ENCODE measurements around the gene PCDH7. TPM values are rescaled to one million over a fixed set of nuclear protein-coding genes. Genes with fewer than 3 reads are reported as not detected.

Gene PCDH7
- total RNA-seq (2021) (28.6 and 32.4 TPM in 2 replicates), Bru-seq, nascent RNA (percentile 76 among the genes with signal in this experiment), BruChase-seq, experiment 1, labeled RNA remaining after a 2-hour chase (percentile 96 among the genes with signal in this experiment), BruChase-seq, experiment 2, labeled RNA remaining after a 6-hour chase (percentile 94 among the genes with signal in this experiment)
- long read RNA-seq, full-length matches to known transcripts, result 8 of 15 reads
- long read RNA-seq, partial matches to known transcripts, result 1 of 15 reads
- long read RNA-seq, other reads (novel, unspliced or antisense), result 6 of 15 reads

- peak within 1 kb of the TSS; percentile 99 for H3K4me2 ChIP-seq
- CTCF ChIA-PET, result interaction anchor here (0.8 kb wide), 1 partner anchor 325 kb away, joined by 4 read pairs; no protein-coding TSS in a partner anchor
These were observed at the start of gene PCDH7 for GRCh38 chr4:30720021-30720660. Gene PCDH7 (plus strand): TSS chr4:30720369. CDS start chr4:30721423, 1,054 bp downstream.

GRCh38 chr4:30671926-30672448 is 48.2 kb upstream of the PCDH7 start:
- POLR2A ChIA-PET (ENCODE audit: unreplicated experiment), result no interaction called here
- H3K4me3 ChIP-seq, result no peak overlapping the region

More at GRCh38 chr4:30720021-30720660, at the start of gene PCDH7:
- TF ChIP-seq, protein P1, sequence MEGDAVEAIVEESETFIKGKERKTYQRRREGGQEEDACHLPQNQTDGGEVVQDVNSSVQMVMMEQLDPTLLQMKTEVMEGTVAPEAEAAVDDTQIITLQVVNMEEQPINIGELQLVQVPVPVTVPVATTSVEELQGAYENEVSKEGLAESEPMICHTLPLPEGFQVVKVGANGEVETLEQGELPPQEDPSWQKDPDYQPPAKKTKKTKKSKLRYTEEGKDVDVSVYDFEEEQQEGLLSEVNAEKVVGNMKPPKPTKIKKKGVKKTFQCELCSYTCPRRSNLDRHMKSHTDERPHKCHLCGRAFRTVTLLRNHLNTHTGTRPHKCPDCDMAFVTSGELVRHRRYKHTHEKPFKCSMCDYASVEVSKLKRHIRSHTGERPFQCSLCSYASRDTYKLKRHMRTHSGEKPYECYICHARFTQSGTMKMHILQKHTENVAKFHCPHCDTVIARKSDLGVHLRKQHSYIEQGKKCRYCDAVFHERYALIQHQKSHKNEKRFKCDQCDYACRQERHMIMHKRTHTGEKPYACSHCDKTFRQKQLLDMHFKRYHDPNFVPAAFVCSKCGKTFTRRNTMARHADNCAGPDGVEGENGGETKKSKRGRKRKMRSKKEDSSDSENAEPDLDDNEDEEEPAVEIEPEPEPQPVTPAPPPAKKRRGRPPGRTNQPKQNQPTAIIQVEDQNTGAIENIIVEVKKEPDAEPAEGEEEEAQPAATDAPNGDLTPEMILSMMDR (conservative IDR thresholded peaks at IDR 0.05), result no peak
- TF ChIP-seq EZH2 (IDR thresholded peaks at IDR 0.05; ENCODE audit: low read depth), result no peak
- Histone ChIP-seq H3K4me3 (peak within 1 kb of the TSS; percentile 64), H3K27me3 (ENCODE audit: insufficient read depth, low read depth) (no peaks in the 10 kb centered on the region), H3F3A (ENCODE audit: insufficient read depth, low read depth) (peaks cover 14% of the 10 kb centered on the region), H3K27ac (peak within 1 kb of the TSS; percentile 60), H3K9me3 (ENCODE audit: insufficient read depth, low read depth) (no peaks in the 10 kb centered on the region), H3K9me2 (ENCODE audit: insufficient read depth) (no peaks in the 10 kb centered on the region), H3K36me3 (ENCODE audit: low read depth) (no peaks in the 10 kb centered on the region), H2AFZ (peak within 1 kb of the TSS; percentile 94), H3K4me1 (replicated peaks; ENCODE audit: insufficient read depth) (peaks cover 17% of the 10 kb centered on the region), H4K20me1 (ENCODE audit: insufficient read depth) (peaks cover 6% of the 10 kb centered on the region; the same call in 1 of the 2 replicates), H3K79me2 (ENCODE audit: low read depth) (peaks cover 44% of the 10 kb centered on the region)
- BruUV-seq (replicated peaks), result no TSS peak
- intact Hi-C loops (cut with micrococcal nuclease; ENCODE audit: unreplicated experiment), result loop anchor here (1.0 to 2.0 kb wide), 2 partner anchors 37 to 325 kb away; no protein-coding TSS in a partner anchor
- POLR2A ChIA-PET (ENCODE audit: unreplicated experiment), result interaction anchor here (0.6 to 1.1 kb wide), 5 partner anchors 37 to 261 kb away, joined by 3 to 36 read pairs (median 5); no protein-coding TSS in a partner anchor
- DNase-seq, result peak; percentile 54 to 72

DNA sequence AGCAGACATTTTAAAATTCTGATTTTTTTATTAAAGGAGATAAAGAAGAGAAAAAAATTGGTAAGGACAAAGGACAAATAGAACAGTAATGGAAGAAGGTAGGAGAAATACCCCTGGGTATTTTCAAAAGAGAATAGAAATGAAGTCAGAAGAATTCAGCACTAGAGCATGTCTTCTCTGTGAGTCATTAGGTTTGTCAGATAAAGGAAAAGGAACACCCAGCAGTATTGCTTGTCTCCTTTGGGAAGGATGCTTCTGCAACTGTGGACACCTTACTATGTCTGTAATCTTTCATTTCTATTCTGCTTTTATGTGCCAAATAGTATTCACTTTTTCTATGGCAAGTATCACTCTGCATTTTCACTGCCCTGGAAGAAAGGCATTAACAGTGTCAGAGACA is 24.0 kb upstream of the PCDH7 start:
- intact Hi-C loops (cut with micrococcal nuclease; ENCODE audit: unreplicated experiment), result no loop called here
- Histone ChIP-seq H3F3A (ENCODE audit: insufficient read depth, low read depth) (no peaks in the 10 kb centered on the region), H2AFZ (no peak overlapping the region), H3K9me3 (ENCODE audit: insufficient read depth, low read depth) (no peaks in the 10 kb centered on the region), H3K36me3 (ENCODE audit: low read depth) (no peaks in the 10 kb centered on the region), H3K79me2 (ENCODE audit: low read depth) (no peaks in the 10 kb centered on the region), H3K4me3 (no peak overlapping the region), H4K20me1 (ENCODE audit: insufficient read depth) (no peaks in the 10 kb centered on the region), H3K4me2 (no peak overlapping the region), H3K27me3 (ENCODE audit: insufficient read depth, low read depth) (no peaks in the 10 kb centered on the region), H3K4me1 (replicated peaks; ENCODE audit: insufficient read depth) (no peaks in the 10 kb centered on the region), H3K9me2 (ENCODE audit: insufficient read depth) (no peaks in the 10 kb centered on the region), H3K27ac (no peak overlapping the region)
- no peak for TF ChIP-seq EZH2 (IDR thresholded peaks at IDR 0.05; ENCODE audit: low read depth)
- TF ChIP-seq, protein P1 (conservative IDR thresholded peaks at IDR 0.05), result no peak
- BruUV-seq (replicated peaks), result no TSS peak
- POLR2A ChIA-PET (ENCODE audit: unreplicated experiment), result no interaction called here
- DNase-seq, result no peak
- CTCF ChIA-PET, result no interaction called here

More at GRCh38 chr4:30671926-30672448, 48.2 kb upstream of the PCDH7 start:
- Histone ChIP-seq H4K20me1 (ENCODE audit: insufficient read depth) (no peaks in the 10 kb centered on the region), H3F3A (ENCODE audit: insufficient read depth, low read depth) (no peaks in the 10 kb centered on the region), H3K9me3 (ENCODE audit: insufficient read depth, low read depth) (no peaks in the 10 kb centered on the region), H3K27me3 (ENCODE audit: insufficient read depth, low read depth) (no peaks in the 10 kb centered on the region), H2AFZ (no peak overlapping the region), H3K79me2 (ENCODE audit: low read depth) (no peaks in the 10 kb centered on the region), H3K27ac (no peak overlapping the region), H3K36me3 (ENCODE audit: low read depth) (no peaks in the 10 kb centered on the region), H3K4me2 (no peak overlapping the region), H3K9me2 (ENCODE audit: insufficient read depth) (no peaks in the 10 kb centered on the region), H3K4me1 (replicated peaks; ENCODE audit: insufficient read depth) (no peaks in the 10 kb centered on the region)
- DNase-seq, result no peak
- BruUV-seq (replicated peaks), result no TSS peak
- TF ChIP-seq, protein P1 (conservative IDR thresholded peaks at IDR 0.05), result no peak
- no peak for TF ChIP-seq EZH2 (IDR thresholded peaks at IDR 0.05; ENCODE audit: low read depth)
- intact Hi-C loops (cut with micrococcal nuclease; ENCODE audit: unreplicated experiment), result no loop called here
- CTCF ChIA-PET, result no interaction called here
